Transverse colon (tissue), 3 donors: ENCODE data around the gene NUCKS1.

Source experiments
- EP300 ChIP-seq: sonication (generic); formaldehyde crosslinking; IDR thresholded peaks from one replicate; pipeline ENCODE4 v1.6.1; 2017; ENCODE audit warnings: antibody characterized with exemption, low read depth
- POLR2A ChIP-seq: fragments of 450-650 bp; IDR thresholded peaks from one replicate; pipeline ENCODE4 v1.6.1; 2016; ENCODE audit warnings: antibody characterized with exemption, mild to moderate bottlenecking, moderate library complexity
- TF ChIP-seq, protein P1 (sequence below), 5 experiments: fragments of 200-600 bp in 3 of 5; fragments of 450-650 bp in 2 of 5; sonication (generic) in 3 of 5; IDR thresholded peaks; 1 replicate in 2 of 5; 2 replicates in 3 of 5; pipeline ENCODE4 v1.5.1; 2016 to 2017; ENCODE audit warnings: antibody characterized with exemption in 5 of 5, inconsistent platforms in 3 of 5, mild to moderate bottlenecking in 2 of 5, moderate library complexity in 1 of 5

DNA sequence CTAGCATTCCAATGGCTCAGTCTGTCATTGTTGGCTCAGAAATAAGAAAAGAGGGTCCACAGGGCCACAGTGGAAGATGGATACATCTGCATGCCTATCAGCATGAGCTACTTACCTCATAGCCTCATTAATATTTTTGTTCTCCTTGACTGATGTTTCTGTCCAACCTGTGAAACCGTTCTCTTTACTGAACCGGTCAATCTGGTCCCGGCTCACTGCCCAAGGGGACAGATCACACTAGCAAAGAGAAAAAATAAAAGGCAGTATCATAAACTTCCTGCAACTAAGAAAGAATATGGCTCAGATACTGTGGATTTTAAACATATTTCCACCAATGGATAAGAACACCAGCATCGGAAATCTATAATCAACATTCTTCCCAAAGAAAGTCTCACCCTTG, 20.6 kb upstream of the NUCKS1 start:
- TF ChIP-seq, protein P1, sequence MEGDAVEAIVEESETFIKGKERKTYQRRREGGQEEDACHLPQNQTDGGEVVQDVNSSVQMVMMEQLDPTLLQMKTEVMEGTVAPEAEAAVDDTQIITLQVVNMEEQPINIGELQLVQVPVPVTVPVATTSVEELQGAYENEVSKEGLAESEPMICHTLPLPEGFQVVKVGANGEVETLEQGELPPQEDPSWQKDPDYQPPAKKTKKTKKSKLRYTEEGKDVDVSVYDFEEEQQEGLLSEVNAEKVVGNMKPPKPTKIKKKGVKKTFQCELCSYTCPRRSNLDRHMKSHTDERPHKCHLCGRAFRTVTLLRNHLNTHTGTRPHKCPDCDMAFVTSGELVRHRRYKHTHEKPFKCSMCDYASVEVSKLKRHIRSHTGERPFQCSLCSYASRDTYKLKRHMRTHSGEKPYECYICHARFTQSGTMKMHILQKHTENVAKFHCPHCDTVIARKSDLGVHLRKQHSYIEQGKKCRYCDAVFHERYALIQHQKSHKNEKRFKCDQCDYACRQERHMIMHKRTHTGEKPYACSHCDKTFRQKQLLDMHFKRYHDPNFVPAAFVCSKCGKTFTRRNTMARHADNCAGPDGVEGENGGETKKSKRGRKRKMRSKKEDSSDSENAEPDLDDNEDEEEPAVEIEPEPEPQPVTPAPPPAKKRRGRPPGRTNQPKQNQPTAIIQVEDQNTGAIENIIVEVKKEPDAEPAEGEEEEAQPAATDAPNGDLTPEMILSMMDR (IDR thresholded peaks at IDR 0.05) = no peak
- TF ChIP-seq EP300 (no peak), POLR2A (no peak)
